ENCODE data around the gene TEX9.
A peak's percentile ranks its signal among the peaks of the same experiment; 100 is the strongest.
"Not testable (repeated sequence)": the region's sequence is repeated elsewhere in the genome, so short reads cannot be mapped to it uniquely, and the experiment has no call there.

The TEX9 gene

DNA sequence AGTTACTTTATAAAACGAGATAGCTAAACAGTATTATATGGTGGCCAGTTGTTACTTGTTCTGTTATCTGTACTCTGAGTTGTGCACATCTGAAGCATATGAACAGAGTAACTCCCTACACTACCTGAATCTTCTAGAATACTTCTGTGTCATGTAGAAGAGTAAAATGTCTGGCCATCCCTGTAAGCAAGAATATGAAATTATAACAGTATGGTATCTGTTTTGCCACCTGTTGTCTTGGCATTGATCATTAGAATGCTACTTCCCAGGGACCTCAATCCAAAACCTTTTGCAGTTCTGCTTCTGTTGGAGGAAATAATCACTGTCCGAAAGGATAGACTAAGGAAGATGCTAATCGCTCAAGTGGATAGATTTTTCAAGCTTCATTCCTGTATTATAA, 1.9 kb downstream of the TEX9 start:
- DNase-seq, result no peak

DNA sequence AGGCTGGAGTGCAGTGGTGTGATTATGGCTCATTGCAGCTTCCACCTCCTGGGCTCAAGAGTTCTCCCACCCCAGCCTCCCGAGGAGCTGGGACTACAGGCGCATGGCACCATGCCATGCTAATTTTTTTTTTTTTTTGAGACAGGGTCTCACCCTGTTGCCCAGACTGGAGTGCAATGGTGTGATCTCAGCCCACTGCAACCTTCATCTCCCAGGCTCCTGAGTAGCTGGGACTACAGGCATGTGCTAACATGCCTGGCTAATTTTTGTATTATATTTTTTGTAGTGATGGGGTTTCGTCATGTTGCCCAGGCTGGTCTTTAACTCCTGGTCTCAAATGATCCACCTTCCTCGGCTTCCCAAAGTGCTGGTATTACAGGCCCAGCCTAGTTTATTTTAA, 4.0 kb downstream of the TEX9 start:
- no peak for DNase-seq

DNA sequence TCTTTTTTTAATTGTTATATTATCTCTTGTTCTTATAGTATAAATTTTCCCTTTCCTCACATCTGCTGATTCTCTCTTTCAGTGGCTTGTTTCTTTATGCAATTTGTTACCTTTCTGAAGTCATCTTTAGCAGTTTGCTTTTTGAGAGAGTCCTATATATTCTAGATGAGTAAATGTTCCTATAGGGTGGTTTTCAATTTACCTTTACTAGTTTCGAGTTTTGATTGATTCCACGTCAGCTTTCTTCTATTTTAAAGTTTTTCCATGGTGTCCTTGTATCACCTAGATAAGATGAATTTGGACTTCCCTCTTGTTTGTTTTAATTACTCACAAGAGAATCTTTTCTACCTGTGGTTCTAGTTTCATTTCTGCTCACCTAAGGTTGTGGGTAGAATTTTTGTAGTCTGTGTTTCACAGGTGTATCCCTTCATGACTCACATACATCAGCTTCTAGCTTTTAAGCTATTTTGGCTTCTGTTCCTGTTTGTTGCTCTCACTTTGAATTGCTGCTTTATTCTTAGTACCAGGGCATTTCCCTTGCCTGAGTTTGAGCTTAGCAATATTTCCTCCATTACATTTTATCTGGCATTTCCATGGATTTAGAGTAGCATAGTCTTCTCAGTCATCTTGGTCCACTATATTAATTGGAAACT, 6.4 kb downstream of the TEX9 start:
- DNase-seq, result no peak

DNA sequence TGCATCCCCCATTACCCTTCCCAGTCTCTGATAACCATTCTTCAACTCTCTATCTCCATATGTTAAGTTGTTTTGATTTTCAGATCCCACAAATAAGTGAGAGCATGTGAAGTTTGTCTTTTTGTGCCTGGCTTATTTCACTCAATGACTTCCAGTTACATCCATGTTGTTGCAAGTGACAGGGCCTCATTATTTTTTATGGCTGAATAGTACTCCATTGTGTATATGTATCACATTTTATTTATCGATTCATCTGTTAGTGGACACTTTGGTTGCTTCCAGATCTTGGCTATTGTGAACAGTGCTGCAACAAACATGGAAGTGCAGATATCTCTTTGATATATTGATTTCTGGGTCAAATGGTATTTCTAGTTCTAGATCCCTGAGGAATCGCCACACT, 9.5 kb downstream of the TEX9 start:
- not testable (repeated sequence) for DNase-seq

DNA sequence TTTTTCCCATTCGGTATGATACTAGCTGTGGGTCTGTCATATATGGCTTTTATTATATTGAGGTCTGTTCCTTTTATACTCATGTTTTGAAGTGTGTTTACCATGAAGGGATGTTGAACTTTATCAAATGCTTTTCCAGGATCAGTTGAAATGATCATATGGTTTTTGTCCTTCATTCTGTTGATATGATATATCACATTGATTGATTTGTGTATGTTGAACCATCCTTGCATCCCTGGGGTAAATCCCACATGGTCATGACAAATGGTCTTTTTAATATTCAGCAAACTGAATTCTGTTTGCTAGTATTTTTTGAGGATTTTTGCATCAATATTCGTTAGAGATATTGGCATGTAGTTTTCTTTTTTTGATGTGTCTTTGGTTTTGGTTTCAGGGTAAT, 12.6 kb downstream of the TEX9 start:
- DNase-seq, result not testable (repeated sequence)

DNA sequence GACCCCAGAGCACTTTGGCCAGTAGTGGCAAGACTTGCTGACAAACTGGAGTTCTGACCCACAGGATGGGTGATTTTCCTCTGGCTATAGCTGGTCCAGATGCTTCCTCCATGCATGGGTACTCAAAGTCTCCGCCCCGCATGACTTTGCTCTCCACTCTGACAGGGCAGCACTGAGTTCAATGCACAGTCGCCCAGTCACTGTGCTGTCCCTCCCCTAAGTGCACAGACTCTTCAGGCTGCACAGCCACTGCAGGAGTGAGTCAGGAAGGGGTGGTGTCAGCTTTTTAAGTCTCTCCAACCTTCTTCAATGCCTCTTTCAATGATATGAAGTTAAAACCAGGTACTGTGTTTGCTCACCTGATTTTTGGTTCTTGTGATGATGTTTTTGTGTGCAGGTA, 17.8 kb downstream of the TEX9 start:
- DNase-seq, result no peak

DNA sequence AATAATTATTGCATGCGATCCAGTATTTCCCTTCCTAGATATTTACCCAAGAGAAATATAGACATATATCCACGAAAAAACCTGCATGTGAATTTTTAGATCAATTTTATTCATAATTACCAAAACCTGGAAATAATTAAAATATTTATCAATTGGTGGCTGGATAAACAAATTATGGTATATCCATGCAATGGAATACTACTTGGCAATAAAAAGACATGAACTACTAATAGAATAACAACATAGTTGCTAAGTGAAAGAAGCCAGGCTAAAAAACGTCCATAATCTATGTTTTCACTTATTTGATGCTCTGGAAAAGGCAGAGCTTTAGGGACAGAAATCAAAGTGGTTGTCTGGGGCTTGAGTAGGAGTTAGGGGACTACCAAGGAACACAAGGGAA, 20.7 kb downstream of the TEX9 start:
- DNase-seq, result no peak

DNA sequence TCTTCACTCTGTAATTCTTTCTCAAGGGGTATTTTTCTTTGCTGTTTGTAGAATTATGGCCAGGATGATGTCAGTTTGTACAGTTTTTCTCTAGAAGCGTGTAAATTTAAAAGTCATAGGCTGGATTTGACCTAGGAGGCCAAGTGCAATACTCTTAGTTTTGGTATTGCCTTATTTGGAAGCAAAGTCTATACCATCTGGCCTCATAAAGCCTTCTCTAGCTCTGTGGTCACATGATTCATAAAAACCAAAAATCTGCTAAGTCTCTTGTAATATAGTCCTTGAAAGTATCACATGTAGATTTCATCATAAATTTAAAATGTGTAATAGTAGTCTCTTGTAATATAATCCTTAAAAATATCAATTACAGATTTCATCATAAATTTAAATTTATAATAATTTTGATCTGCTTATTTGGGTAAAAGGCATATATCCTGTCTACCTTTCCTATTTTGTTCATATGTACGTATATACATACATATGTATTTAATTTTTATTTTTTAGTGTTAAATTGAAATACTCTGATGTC, 25.6 kb downstream of the TEX9 start:
- no peak for DNase-seq

DNA sequence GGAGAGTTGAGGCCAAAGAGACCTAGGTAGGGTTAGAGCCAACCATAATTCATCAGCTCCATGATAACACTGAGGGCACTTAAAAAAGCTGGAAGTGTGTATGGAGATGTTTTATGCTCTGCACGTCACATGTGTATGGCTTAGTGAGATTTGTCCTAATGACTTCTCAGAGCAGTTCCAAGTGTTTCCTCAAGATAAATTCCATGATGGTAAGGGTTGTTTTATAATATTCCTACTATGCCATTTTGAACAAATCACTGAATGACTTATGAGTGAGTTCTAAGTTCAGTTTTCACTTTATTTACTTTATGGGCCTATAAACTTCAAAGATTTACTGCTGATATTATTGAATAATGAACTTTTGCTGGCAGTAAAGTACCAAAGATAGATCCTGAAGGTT, 28.1 kb downstream of the TEX9 start:
- DNase-seq, result no peak

DNA sequence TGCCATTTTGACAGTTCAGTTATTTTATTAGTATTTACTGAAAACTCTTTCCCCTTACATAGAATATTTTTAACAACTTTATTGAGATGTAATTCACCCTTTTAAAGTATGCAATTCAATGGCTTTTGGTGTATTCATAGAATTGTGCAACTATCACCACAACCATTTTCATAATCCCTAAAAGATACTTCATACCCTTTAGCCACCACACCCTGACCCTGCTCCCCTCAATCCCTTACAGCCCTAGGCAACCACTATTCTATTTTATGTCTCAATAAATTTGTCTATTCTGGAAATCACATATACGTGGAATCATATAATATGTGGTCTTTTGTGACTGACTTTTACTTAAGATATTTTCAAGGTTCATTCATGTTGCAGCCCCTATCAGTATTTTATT, 29.7 kb downstream of the TEX9 start:
- no peak for DNase-seq

DNA sequence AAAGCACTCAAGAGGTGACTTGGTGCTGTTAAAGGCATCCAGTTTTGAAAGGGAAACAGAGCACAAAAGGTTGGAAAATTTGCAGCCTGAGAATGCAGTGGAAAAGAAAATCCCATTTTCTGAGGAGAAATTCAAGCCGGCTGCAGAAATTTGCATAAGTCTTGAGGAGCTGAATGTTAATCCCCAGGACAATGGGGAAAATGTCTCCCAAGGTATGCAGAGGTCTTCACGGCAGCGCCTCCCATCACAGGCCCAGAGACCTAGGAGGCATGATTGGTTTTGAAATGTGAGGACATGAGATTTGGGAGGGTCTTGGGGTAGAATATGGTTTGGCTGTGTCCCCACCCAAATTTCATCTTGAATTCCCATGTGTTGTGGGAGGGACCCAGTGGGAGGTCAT, 32.1 kb downstream of the TEX9 start:
- DNase-seq, result not testable (repeated sequence)

DNA sequence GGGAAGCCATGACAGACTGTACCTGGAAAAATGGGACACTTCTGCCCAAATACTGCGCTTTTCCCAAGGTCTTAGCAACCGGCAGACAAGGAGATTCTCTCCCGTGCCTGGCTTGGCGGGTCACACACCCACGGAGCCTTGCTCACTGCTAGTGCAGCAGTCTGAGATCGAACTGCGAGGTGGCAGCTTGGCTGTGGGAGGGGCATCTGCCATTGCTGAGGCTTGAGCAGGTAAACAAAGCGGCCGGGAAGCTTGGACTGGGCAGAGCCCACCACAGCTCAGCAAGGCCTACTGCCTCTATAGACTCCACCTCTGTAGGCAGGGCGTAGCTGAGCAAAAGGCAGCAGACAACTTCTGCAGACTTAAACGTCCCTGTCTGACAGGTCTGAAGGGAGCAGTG, 34.0 kb downstream of the TEX9 start:
- not testable (repeated sequence) for DNase-seq

DNA sequence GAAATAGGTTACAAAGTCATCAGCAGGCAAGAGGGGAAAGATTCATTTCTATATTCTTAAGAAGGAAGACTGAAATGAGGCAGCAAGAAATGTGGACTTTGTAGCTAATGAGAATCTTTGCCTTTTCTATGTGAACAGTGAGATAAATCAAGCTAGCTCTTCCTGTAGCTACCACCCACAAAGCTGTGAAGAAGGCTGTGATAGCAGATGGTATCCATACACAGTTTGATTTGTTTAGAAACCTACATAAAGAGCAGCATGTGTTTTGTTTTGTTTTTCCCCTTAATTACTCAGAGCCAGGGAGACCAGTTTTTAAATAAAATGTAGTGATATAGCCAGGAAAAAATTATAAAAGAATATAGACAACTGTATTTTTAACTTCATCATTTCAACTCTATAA, 45.5 kb downstream of the TEX9 start:
- no peak for DNase-seq

DNA sequence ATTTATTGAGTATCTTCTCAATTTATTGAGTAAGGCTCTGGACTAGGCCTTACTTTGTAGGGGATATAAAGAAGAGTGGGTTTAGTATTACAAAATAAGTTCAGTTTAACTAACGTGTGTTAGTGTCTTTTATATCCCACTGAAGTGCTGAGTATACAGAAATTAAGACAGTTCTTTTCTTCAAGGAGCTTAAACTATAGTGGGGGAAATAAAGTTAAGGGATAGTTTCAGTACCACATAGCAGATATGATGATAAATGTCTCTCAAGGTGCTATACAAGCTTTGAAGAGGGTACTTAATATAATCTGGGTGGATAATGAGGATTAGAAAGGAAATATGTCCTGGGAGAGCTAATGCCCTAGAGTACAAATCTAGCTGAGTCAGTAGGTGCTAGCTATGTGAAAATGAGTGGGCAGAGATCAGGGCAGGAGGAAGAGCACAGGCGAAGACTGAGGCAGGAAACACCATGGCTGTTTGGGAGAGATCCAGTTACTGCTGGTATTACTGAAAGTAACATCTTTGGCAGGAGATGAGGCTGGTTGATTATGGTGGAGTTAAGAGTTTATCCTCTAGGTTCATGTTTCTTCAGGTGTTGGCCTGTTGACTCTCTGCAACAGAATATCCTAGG, 46.0 kb downstream of the TEX9 start:
- DNase-seq, result no peak

DNA sequence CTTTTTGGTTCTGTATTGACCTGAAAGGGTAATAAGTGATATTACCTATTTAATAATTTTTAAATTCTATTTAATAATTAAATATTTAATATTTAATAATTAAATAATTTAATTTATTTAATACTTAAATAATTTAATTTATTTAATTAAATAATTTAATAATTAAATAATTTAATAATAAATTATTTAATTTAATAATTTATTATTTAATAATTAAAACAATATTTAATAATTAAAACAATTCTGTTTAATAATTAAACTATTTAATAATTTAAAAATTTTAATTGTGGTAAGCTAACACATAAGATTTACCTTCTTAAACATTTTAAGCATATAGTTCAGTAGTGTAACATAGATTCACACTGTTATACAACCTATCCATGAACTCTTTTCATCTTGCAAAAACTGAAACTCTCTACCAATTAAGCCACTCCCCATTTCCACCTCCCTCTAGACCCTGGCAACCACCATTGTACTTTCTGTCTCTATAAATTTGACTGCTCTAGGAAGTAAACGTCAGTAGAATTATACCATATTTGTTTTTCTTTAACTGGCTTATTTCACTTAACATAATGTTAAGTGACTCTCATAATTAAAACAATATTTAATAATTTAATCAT, 48.0 kb downstream of the TEX9 start:
- DNase-seq, result not testable (repeated sequence)

DNA sequence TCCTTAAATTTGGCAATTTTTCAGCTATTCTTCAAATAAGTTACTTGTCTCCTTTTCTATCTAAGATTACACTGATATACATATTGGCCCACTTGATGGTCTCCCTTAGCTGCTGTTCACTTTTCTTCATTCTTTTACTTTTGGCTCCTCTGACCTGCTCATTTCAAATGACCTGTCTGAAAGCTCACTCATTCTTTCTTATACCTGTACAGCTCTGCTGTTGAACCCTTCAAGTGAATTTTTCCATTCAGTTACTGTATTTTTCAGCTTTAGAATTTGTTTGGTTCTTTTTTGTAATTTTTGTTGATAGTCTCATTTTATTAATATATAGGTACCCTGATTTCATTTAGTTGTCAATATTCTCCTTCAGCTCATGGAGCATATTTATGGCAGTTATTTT, 60.0 kb downstream of the TEX9 start:
- no peak for DNase-seq

DNA sequence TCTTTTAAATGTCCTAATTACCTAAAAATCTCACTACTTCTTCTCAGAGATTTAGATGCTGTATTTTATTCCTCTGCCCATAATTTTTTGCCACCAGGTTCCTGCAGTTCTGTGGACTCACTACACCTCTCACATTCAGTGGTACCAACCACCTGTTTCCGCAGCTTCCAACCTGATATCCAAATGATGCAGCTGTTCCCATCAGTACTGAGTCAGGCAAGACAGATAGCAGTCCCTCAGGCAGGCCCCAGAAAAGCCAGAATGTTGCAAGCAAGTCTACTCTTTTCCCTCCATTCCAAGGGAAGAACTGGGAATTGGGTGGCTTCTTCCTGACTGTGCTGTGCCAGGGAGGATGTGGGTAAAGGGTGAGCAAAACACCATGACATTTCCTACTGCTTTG, 60.8 kb downstream of the TEX9 start:
- no peak for DNase-seq

DNA sequence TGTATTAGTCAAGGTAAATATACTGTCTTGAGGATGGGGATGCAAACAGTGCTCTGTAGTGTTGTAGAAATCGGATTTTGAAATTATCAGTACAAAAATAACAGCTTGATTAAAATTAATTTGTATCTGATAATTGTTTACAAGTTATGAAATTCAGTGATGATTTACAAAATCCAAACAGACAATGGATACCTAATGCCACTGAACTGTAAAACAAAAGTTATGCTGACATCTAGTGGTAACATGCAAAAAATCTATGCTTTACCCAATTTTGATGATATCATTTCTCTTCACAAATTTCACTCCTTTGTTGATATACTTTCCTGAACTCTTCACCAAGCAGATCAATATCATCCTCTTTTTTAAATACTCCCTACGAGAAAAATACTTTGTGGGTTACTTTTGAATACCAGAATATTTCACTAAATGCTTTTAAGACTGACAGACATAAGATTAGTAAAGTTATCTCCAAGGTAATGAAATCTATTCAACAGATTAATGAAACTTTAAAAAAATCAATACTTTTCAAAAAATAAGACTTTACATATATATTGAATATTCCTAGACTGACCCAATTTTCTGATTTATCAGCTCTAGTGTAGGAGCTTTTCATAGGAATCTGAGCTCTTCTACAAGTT, 63.7 kb downstream of the TEX9 start:
- peak; percentile 9 for DNase-seq

DNA sequence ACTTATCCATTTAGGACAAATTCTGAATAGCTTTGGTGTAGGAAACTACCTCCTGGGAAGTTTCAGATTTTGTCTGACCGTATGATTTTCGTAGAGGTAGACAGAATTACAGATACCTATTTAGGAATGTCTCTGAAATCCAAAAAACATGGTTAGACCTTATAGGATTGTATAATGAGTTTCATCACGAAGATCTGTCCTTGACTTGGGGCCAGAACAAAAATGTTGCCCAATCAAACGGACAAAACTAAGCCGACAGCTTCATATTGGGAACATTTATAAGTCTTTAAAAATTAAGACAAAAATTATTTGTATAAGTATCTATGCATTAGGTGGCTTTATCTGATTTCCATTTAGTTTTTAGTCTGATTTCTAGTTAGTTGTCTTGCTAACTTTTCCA, 67.1 kb downstream of the TEX9 start:
- DNase-seq, result no peak

DNA sequence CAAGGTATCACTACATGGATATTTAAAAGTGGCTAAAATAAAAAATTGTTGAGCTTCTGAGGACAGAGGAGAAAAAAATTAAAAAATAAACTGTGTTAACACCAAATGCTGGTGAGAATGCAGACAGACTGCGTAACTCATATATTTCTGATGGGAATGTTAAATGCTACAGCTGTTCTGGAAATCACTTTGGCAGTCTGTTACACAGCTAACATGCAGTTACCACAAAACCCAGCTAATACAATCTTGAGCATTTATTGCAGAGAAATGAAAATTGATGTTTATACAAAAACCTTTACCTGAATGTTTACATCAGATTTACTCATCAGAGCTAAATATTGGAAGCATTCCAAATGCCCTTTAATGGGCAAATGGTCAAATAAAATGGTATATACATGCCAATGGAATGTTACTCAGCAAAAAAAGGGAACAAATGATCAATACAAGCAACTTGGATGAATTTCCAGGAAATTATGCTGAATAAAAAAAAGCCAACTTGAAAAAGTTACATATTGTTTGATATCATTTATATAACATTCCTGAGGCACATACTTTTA, 75.1 kb downstream of the TEX9 start:
- no peak for DNase-seq

DNA sequence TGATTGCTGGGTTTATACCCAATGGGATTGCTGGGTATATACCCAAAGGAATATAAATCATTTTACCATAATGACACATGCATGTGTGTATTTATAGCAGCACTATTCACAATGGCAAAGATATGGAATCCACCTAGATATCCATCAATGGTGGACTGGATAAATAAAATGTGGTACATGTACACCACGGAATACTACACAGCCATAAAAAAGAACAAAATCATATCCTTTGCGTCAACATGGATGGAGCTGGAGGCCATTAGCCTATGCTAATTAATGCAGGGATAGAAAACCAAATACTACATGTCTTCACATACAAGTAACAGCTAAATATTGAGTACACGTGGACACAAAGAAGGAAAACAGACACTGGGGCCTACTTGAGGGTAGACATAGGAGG, 77.1 kb downstream of the TEX9 start:
- DNase-seq, result no peak

DNA sequence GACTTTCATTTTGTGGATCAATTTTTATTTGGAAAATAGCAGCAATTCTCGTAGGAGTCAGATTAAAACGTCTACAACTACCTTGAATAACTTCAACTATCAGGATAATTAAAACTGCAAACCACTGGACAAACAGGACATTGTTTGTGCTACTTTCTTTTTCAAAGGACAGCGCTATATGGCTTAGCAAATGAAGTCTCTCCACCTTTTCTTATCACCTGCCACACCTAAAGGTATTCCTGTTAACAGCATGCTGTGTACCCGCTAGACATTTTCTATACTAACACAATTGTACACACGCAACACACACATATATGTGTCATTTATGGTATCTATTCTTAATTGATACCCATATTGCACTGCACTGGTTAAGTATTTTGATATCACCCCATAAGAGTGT, 80.5 kb downstream of the TEX9 start:
- no peak for DNase-seq

DNA sequence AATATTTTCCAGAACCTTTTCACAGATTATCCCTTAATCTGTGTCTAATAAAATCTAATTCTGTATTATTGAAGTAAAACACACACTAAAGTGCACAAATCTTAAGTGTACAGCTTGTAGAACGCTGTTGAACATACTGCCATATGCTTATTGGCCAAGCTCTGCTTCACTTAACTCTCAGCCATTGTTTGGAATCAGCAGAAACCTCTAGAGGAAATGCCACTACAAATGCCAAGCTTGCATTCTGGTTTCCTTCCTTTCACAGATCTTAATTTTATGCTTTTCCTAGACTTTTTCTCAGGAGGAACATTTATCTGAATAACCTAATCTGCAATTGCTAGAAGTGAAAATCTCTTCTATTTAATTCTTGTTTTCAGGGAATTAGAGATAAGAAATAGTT, 89.6 kb downstream of the TEX9 start:
- DNase-seq, result no peak

DNA sequence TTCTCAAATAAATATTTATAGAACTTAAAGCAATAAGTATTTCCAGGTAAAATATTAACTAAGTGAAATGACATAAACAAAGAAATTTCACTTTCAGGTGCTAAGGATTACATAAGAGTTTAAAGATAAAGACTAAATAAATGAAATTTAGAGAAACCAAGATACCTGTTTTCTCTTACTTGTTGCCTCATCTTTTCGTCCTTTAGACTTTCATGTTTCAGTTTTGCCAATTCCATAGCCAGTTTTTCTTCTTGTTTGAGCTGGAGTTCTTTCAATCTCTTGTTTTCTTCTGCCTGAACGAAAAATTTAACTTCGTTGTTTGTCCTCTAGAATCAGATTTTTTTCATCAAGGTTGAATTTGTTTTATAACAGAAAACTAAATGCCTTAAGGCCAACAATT, 91.0 kb downstream of the TEX9 start:
- no peak for DNase-seq
